GM23248 (cell line): ENCODE measurements around the gene OR5AP2.
"Not testable (repeated sequence)": the region's sequence is repeated elsewhere in the genome, so short reads cannot be mapped to it uniquely, and the experiment has no call there.

Source experiments
- EZH2 ChIP-seq: fragments of 200-600 bp; sonication (generic); IDR thresholded peaks from 2 replicates; pipeline ENCODE4 v1.6.1; 2018; ENCODE audit warnings: antibody characterized with exemption, mild to moderate bottlenecking; ENCODE audit not compliant: insufficient read depth, poor library complexity, severe bottlenecking
- EZH2phosphoT487 ChIP-seq: fragments of 200-600 bp; sonication (generic); IDR thresholded peaks from 2 replicates; pipeline ENCODE4 v1.6.1; 2018; ENCODE audit warnings: antibody characterized with exemption, moderate library complexity, mild to moderate bottlenecking, low read depth; ENCODE audit not compliant: insufficient read depth

GRCh38 chr11:56691179-56691578 is 48.9 kb upstream of the OR5AP2 start:
- not testable (repeated sequence) for TF ChIP-seq EZH2, EZH2phosphoT487
